ENCODE measurements around the gene SPATS2. TPM values are rescaled to one million over a fixed set of nuclear protein-coding genes. Genes with fewer than 3 reads are reported as not detected.
A peak's percentile ranks its signal among the peaks of the same experiment; 100 is the strongest.

The SPATS2 gene
- total RNA-seq, 1 donor from 2014 or later, result 49.5 TPM

DNA sequence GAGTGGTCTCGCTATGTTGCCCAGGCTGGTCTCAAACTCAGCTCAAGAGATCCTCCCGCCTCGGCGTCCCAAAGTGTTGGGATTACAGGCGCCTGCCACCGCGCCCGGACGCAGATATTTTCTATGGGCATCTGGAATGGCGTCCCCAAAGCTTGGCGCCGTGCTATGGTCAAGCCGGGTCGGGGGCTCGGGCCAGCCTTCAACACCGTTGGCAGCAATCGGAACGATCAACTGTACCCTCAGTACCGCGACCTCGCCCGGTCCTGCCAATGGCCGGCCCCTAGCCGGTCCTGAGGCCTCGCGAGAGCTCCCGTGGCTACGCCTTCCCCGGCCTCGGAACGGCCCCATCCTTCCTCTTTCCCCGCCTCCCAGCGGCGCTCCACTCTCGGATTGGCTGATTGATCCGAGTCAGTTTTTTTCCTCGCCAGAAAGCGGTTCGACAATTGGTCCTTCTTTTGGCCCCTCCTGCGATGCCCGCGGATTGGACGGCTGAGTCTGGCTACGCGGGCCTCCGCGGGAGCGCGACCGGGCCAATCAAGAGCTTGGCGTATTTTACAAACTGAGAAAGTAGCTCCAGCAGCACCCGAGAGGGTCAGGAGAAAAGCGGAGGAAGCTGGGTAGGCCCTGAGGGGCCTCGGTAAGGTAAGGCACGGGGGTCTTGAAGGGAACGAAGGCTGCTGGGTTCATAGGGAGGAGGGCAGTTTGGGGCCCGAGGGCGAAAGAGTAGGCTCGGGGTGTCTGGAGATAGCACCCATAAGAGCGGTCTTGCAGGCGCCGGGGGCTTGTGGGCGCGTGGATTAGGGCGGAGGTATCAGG lies 44.3 kb upstream of the SPATS2 start, which contains the start of gene TROAP:
TSS of gene TROAP (plus strand) at position 548 of the 816 bp plus-strand sequence. CDS start 354 bp downstream, outside the sequence.
- H3K36me3 ChIP-seq, result no peaks in the 10 kb centered on the region
- peak within 1 kb of the TSS; percentile 85 for H3K9ac ChIP-seq
- H3K4me1 Mint-ChIP-seq, result peaks cover 21% of the 10 kb centered on the region
- H2AFZ ChIP-seq (replicated peaks), result peak within 1 kb of the TSS; percentile 85
- DNase-seq (ENCODE audit: low spot score), result peak; percentile 99
- H3F3A ChIP-seq (ENCODE audit: low read depth), result peaks cover 11% of the 10 kb centered on the region
- no peaks in the 10 kb centered on the region for H3K9me3 Mint-ChIP-seq
- no peaks in the 10 kb centered on the region for H3K9me3 ChIP-seq (ENCODE audit: low read depth)
- H3K27me3 ChIP-seq, result peaks cover 14% of the 10 kb centered on the region
- peaks cover 14% of the 10 kb centered on the region for H3K27me3 Mint-ChIP-seq (ENCODE audit: insufficient read depth, low read depth)
- H3K36me3 Mint-ChIP-seq, result peaks cover 13% of the 10 kb centered on the region
- H3K79me2 ChIP-seq (ENCODE audit: low read depth), result peaks cover 16% of the 10 kb centered on the region
- peaks cover 13% of the 10 kb centered on the region for H3K4me1 ChIP-seq
- peak within 1 kb of the TSS; percentile 97 for H3K4me3 Mint-ChIP-seq
- TF ChIP-seq, protein P1, sequence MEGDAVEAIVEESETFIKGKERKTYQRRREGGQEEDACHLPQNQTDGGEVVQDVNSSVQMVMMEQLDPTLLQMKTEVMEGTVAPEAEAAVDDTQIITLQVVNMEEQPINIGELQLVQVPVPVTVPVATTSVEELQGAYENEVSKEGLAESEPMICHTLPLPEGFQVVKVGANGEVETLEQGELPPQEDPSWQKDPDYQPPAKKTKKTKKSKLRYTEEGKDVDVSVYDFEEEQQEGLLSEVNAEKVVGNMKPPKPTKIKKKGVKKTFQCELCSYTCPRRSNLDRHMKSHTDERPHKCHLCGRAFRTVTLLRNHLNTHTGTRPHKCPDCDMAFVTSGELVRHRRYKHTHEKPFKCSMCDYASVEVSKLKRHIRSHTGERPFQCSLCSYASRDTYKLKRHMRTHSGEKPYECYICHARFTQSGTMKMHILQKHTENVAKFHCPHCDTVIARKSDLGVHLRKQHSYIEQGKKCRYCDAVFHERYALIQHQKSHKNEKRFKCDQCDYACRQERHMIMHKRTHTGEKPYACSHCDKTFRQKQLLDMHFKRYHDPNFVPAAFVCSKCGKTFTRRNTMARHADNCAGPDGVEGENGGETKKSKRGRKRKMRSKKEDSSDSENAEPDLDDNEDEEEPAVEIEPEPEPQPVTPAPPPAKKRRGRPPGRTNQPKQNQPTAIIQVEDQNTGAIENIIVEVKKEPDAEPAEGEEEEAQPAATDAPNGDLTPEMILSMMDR (IDR thresholded peaks at IDR 0.05), result no peak
- no peak for TF ChIP-seq EZH2 (IDR thresholded peaks at IDR 0.05)
- H3K27ac Mint-ChIP-seq, result peak within 1 kb of the TSS; percentile 94
- H3K4me3 ChIP-seq, result peak within 1 kb of the TSS; percentile 89
- no peaks in the 10 kb centered on the region for H4K20me1 ChIP-seq (ENCODE audit: low read depth)
- H3K27ac ChIP-seq, result no peak within 1 kb of the TSS
- peak within 1 kb of the TSS; percentile 92 for H3K4me2 ChIP-seq

DNA sequence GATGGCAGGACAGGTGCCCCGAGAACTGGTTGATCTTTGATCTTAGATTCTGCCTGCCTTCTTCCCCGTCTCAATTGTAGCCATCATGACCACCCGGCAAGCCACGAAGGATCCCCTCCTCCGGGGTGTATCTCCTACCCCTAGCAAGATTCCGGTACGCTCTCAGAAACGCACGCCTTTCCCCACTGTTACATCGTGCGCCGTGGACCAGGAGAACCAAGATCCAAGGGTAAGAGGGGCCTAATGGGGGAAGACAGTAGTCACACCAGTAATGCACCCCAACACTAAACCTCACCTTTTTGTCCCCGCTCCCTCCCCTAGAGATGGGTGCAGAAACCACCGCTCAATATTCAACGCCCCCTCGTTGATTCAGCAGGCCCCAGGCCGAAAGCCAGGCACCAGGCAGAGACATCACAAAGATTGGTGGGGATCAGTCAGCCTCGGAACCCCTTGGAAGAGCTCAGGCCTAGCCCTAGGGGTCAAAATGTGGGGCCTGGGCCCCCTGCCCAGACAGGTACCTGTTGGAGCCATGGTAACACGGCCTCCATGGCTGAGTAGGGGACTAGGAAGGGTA lies 43.7 kb upstream of the SPATS2 start:
- Histone ChIP-seq H3K36me3 (no peaks in the 10 kb centered on the region), H2AFZ (replicated peaks) (peak overlapping the region; percentile 85), H3K79me2 (ENCODE audit: low read depth) (peaks cover 16% of the 10 kb centered on the region), H3K4me1 (peaks cover 13% of the 10 kb centered on the region), H3K9me3 (ENCODE audit: low read depth) (no peaks in the 10 kb centered on the region), H3K9ac (peak overlapping the region; percentile 85), H3K4me3 (peak overlapping the region; percentile 89), H4K20me1 (ENCODE audit: low read depth) (no peaks in the 10 kb centered on the region), H3K4me2 (peak overlapping the region; percentile 92), H3K27ac (no peak overlapping the region), H3K27me3 (peaks cover 9% of the 10 kb centered on the region), H3F3A (ENCODE audit: low read depth) (peaks cover 11% of the 10 kb centered on the region)
- peaks cover 21% of the 10 kb centered on the region for H3K4me1 Mint-ChIP-seq
- H3K27ac Mint-ChIP-seq, result peak overlapping the region; percentile 91
- peak overlapping the region; percentile 97 for H3K4me3 Mint-ChIP-seq
- no peak for TF ChIP-seq EZH2 (IDR thresholded peaks at IDR 0.05)
- no peak for TF ChIP-seq EZH2phosphoT487 (IDR thresholded peaks at IDR 0.05)
- TF ChIP-seq, protein P1 (IDR thresholded peaks at IDR 0.05), result no peak
- peaks cover 14% of the 10 kb centered on the region for H3K27me3 Mint-ChIP-seq (ENCODE audit: insufficient read depth, low read depth)
- peaks cover 13% of the 10 kb centered on the region for H3K36me3 Mint-ChIP-seq
- no peak for DNase-seq (ENCODE audit: low spot score)
- no peaks in the 10 kb centered on the region for H3K9me3 Mint-ChIP-seq

DNA sequence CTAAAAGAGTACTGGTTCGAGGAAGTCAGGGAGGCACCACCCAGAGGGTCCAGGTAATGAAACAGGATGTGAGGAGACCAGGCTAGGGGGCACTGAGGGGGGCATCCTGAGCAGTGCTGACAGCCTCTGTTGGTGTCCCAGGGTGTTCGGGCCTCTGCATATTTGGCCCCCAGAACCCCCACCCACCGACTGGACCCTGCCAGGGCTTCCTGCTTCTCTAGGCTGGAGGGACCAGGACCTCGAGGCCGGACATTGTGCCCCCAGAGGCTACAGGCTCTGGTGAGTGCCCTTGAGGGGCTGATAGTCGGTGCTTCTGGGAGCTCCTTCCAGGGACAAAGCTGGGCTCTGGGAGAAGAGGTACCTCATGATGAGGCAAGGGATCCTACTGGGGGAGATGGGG lies 41.7 kb upstream of the SPATS2 start:
- DNase-seq (ENCODE audit: low spot score), result no peak
- no peak overlapping the region for H2AFZ ChIP-seq (replicated peaks)
- H4K20me1 ChIP-seq (ENCODE audit: low read depth), result no peaks in the 10 kb centered on the region
- no peak overlapping the region for H3K27ac ChIP-seq
- H3K4me3 ChIP-seq, result no peak overlapping the region
- H3K9me3 Mint-ChIP-seq, result no peaks in the 10 kb centered on the region
- peaks cover 21% of the 10 kb centered on the region for H3K4me1 Mint-ChIP-seq
- H3K9me3 ChIP-seq (ENCODE audit: low read depth), result no peaks in the 10 kb centered on the region
- TF ChIP-seq EZH2 (IDR thresholded peaks at IDR 0.05) (no peak), EZH2phosphoT487 (IDR thresholded peaks at IDR 0.05) (no peak)
- TF ChIP-seq, protein P1 (IDR thresholded peaks at IDR 0.05), result no peak
- peaks cover 13% of the 10 kb centered on the region for H3K4me1 ChIP-seq
- peak overlapping the region; percentile 71 for H3K4me3 Mint-ChIP-seq
- H3K4me2 ChIP-seq, result no peak overlapping the region
- H3F3A ChIP-seq (ENCODE audit: low read depth), result peaks cover 11% of the 10 kb centered on the region
- no peak overlapping the region for H3K9ac ChIP-seq
- H3K36me3 Mint-ChIP-seq, result peaks cover 18% of the 10 kb centered on the region
- peaks cover 12% of the 10 kb centered on the region for H3K27me3 Mint-ChIP-seq (ENCODE audit: insufficient read depth, low read depth)
- no peaks in the 10 kb centered on the region for H3K36me3 ChIP-seq
- H3K79me2 ChIP-seq (ENCODE audit: low read depth), result peaks cover 16% of the 10 kb centered on the region
- H3K27ac Mint-ChIP-seq, result no peak overlapping the region
- H3K27me3 ChIP-seq, result no peaks in the 10 kb centered on the region
